Stimulated activated naive CD4-positive, alpha-beta T cell treated with Interleukin-2 at 50 U/mL for 16 hours (primary cell): ENCODE results near the gene LYPLA2.
A peak's percentile ranks its signal among the peaks of the same experiment; 100 is the strongest.
"Not testable (repeated sequence)": the region's sequence is repeated elsewhere in the genome, so short reads cannot be mapped to it uniquely, and the experiment has no call there.

Source experiments
- DNase-seq: peaks from one replicate; lab custom pipeline; 2025; lab: John Stamatoyannopoulos, UW

The LYPLA2 gene

DNA sequence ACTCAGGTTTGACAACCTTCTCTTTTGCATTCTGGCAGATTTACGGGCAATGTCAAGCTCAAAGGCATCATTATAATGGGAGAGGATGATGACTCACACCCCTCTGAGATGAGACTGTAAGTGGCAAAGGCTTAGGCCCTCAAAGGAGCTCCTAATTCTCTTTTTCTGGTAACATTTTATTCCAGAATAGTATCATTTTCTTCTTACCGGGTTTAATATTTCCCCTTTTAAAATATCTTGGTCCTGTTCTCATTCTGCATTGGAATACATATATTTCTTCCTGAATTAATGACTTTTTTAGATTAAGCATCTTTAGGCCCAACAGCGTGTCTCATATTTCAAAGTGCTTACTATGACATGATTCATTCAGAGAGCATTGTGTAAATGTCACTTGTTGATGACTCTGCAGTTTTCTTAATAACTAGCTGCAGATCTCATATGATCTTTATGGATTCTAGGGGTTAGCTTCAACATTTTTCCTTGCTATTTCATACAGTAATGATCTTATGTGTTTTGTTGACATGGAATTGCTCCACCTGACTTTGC lies 11.0 kb upstream of the LYPLA2 start:
- DNase-seq, result no peak

DNA sequence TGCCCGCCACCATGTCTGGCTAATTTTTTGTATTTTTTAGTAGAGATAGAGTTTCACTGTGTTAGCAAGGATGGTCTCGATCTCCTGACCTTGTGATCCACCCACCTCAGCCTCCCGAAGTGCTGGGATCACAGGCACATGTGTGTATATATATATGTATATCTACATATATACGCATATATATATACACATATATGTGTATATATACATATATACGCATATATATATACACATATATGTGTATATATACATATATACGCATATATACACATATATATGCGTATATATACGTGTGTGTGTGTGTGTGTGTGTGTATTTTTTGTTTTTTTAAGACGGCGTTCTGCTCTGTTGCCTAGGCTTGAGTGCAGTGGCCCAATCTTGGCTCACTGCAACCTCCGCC lies 7.8 kb upstream of the LYPLA2 start:
- not testable (repeated sequence) for DNase-seq

DNA sequence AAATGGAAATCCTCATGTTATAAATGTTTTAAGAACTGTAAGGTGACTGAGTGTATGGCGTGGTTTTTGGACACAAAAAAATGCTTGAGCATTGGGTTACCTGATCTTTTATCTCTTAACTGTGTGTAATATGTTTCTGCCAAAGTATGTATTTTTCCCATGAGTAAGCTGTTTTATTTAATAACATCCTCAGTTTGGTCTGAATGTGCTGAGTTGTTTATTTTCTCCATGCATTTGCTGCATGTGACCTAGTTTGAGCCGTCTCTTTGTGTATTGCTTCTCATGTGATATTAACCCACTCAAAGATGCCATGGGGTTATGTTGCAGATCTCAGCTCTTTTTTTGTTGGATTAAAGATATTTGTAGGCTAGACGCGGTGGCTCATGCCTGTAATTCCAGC lies 6.1 kb upstream of the LYPLA2 start:
- DNase-seq, result no peak

DNA sequence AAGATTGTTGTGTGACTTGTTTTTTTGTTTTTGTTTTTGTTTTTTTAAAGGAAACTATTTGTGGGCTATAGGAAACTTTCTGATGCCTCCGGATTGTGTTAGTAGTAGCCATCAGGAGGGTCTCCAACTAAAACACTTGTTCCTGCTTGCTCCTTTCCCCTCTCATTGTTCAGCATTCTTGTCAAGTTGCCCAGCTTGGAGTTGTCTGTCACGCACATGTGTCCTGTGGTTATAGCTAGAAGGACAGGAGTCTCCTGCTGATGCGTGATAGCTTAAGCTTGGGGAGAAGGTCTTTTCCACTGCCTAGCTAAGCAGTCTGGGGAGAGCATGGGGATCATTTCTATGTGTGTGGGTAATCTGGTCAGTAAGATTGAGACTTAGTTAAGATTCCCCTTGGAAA lies 3.2 kb upstream of the LYPLA2 start:
- no peak for DNase-seq

DNA sequence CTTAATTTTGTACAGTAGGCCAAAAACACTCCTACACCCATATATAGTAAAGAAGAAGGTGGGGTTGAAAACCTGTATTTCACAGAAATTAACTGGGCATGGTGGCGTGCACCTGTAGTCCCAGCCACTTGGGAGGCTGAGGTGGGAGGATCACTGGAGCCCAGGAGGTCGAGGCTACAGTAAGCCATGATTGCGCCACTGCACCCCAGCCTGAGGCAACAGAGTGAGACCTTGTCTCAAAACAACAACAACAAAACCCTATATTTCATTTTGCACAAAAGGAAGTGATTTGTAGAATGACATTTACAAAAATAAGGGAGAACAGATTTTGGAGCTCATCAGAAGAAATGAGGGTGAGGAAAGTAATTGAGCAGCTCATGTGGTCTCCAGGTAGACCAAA lies 2.2 kb upstream of the LYPLA2 start:
- no peak for DNase-seq

DNA sequence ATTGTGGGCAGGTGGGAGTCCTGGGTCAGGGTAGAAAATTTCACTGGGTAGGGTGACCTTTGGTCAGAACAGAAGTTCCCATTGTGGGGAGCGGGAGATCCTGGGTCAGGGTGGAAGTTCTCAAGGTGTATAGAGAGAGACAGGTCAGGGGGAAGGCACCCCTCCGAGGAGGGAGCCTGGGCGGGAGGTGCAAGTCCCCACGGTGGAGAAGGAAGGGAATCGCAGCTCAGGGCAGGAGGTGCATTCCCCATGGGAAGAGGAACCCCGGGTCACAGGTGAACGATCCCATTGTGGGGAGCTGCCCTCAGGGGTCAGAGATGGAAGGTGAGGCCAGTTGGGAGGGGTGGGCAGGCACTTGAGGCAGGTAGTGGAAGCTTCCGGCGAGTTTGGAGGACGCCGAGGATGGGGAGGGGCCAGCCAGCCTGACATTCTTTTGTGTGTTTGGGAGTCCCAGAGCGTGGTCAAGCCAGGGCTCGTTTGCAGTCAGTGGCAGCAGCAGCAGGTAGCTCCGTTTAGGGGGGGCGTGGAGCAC lies 637 bp downstream of the LYPLA2 start:
- DNase-seq, result no peak

DNA sequence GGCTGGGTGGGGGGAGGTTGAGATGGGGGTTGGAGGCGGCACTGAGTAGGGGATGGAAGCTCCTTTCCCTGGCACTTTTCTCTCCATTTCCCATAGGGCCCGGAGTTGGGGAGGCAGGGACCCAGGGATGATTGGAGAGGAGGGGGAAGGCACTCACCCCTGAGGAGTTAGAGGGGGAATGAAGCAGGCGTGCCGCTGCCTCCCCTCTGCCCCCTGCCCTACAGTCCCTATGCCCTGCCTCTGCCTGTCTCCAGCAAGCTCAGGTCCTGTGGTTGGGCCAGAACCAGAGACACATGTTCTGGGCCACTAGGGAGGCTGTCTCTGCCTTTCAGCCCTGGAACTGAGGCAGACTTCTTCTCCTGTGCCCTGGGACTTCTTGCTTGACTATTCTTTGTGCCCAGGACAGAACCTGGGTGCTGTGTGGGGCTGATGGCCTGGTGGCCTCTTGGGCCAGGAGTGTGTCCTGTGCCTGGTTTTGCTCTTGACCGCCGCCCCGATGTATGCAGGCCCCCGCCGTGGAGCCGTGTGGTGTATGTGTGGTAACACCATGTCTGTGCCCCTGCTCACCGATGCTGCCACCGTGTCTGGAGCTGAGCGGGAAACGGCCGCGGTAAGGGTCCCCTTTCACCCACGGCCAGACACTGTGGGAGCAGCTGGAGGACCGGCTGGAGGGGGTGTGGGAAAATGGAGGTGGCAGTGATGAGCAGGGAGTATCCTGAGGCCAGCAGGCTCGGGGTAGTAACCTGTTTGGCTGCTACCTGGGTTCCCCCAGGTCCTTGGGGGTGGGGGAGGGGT lies 1.4 kb downstream of the LYPLA2 start:
- DNase-seq, result no peak

DNA sequence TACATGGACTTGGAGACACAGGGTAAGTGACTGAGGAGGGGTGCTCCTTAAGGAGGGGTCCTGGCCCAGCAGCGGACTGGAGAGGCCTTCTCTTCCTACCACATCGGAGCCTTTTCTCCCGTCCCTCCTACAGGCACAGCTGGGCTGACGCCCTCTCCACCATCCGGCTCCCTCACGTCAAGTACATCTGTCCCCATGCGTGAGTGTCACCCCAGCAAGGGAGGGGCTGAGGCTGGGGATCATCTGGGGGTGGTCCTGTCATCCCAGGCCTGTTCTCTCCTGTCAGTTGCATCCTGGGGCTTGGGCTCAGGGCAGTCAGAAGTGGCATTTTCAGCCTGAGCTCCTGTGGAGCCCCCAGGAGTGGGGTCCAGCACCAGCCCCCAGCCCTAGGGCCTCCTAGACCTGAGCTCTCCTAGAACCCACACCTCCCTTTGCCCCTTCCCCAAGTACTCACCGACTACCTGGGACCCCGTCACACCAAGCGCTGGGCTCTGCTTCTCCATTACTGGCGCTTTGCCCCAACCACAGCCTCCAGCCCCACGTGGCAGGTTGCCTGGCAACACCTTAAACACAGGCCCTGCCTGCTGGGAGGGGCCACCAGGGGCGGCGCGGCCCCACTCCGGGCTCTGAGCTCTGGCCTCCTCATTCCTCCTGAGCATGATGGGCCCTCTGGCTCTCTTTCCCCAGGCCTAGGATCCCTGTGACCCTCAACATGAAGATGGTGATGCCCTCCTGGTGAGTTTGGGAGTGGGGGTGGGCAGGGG lies 2.3 kb downstream of the LYPLA2 start:
- DNase-seq, result no peak

DNA sequence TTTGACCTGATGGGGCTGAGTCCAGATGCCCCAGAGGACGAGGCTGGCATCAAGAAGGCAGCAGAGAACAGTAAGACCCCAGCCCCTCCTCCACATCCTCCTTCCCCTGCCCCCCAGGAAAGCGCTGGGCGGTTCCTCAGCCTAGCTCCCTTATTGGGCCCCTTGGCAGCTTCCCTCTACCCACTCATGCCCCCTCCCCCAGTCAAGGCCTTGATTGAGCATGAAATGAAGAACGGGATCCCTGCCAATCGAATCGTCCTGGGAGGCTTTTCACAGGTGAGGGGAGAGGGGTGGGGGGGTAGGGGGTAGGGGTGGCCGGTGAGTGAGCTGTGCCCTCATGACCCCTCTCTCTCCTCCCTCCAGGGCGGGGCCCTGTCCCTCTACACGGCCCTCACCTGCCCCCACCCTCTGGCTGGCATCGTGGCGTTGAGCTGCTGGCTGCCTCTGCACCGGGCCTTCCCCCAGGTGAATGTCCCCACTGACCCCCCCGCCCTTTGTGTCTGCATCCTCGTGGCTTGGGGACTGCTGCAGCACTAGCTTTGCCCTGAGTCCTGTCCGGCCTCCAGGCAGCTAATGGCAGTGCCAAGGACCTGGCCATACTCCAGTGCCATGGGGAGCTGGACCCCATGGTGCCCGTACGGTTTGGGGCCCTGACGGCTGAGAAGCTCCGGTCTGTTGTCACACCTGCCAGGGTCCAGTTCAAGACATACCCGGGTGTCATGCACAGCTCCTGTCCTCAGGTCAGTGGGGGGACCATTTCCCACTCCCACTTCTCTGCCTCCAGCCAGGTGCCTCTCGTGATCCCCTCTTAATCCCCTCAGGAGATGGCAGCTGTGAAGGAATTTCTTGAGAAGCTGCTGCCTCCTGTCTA lies 3.2 kb downstream of the LYPLA2 start:
- DNase-seq, result no peak

DNA sequence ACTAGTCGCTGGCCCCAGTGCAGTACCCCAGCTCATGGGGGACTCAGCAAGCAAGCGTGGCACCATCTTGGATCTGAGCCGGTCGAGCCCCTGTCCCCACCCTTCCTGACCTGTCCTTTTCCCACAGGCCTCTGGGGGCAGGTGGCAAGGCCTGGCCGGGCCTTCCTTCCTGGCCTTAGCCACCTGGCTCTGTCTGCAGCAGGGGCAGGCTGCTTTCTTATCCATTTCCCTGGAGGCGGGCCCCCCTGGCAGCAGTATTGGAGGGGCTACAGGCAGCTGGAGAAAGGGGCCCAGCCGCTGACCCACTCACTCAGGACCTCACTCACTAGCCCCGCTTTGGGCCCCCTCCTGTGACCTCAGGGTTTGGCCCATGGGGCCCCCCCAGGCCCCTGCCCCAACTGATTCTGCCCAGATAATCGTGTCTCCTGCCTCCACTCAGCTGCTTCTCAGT lies 3.8 kb downstream of the LYPLA2 start:
- DNase-seq, result not testable (repeated sequence)

DNA sequence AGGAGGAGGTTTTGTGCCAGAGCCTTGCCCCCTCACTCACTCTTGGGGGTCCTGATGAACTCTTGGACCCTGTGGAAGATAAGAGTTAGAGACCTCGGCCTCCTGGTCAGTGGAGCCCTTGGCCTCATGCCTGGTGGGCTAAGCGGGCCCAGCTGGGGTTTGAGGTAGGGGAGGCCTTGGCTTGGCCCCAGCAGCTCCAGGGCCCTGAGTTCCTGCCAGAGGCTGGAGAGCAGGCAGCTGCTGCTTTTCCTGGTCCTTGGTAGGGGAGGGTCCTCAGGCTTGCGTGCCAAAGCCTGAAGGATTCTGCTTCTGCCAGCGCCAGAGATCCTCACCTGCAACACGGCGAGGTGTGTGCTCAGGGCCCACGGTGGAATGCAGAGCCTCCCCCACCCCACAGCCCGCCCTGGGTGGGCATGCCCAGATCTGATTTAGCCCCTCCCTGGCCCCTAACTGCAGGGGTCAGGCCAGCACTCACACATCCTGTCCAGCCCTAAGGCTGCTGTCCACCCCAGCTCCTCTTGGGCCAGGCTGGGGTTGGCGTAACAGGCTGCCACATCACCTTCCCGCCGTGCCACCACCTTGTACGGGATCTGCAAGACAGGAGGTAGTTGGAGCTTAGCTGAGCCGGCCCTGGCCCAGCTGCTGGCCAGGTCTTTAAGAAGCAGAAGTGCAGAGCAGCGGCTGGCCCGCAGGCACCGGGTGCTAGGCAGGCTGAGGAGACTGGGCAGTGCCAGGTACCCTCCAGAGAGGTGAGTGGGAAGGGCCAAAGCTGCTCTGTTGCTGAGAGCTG lies 4.9 kb downstream of the LYPLA2 start:
- no peak for DNase-seq

DNA sequence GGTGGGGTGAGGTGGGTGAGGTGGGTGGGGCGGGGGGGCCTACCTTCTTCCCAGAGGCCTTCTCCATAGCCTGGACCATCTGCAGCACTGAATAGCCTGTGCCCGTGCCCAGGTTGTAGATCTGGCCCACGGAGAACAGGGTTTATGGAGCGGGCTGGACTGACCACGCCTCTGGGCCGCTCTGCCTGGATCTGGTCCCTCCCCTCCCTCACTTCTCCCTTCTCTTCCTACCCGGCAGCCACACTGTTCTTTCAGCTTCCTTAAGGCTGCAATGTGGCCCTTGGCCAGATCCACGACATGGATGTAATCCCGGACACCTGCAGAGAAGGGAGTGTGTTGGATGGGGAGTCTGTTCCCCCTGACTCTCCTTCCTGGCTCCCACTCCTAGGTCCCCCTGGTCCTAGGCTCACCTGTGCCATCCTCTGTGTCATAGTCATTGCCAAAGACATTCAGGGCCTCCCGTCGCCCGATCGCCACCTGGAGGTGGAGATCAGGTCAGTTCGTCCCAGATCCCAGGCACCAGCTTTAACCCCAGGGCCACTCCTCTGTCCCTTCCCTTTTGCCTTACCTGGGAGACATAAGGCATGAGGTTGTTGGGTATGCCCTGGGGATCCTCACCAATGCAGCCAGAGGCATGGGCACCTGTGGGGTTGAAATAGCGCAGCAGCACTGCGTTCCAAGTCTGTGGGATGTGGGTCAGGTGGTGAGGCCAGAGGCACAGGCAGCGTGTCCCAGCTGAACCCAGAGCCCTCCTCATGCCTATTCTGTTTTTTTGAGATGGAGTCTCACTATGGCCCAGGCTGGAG lies 5.7 kb downstream of the LYPLA2 start:
- DNase-seq, result no peak

DNA sequence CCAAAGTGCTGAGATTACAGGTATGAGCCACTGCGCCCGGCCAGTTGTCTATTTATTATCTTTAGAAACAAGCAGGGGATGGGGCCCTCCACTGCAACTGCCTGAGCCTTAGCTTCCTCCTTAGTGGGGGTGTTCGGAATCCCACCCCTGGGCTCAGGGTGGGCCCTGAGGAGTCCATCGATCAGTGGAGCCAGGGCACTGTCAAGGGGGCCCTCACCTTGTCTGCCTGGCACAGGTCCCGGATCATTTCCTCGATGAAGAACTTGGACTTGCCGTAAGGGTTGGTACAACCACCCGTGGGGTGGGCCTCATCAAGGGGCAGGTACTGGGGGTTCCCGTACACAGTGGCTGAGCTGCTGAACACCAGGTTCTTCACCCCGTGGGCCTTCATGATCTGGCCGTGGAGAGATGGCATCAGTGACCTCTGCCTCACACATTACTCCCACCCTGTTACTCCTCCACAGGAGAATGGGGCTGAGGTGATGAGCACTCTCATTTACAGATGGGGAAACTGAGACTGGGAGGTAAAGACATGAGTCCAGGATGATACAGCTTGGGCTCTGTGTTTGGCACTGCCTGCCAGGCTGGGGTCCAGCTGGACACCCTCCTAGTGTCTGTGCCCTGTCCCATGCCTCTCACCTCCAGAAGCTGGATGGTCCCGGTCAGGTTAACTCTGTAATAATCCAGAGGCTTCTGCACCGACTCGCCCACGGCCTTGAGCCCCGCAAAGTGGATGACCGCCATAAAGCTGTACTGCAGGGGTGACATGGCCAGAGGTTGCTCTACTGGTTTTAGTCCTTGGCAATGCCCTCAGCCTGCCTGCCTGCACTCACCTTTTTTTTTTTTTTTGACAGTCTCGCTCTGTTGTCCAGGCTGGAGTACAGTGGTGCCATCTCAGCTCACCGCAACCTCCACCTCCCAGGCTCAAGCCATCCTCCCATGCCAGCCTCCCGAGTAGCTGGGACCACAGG lies 6.8 kb downstream of the LYPLA2 start:
- DNase-seq, result no peak

DNA sequence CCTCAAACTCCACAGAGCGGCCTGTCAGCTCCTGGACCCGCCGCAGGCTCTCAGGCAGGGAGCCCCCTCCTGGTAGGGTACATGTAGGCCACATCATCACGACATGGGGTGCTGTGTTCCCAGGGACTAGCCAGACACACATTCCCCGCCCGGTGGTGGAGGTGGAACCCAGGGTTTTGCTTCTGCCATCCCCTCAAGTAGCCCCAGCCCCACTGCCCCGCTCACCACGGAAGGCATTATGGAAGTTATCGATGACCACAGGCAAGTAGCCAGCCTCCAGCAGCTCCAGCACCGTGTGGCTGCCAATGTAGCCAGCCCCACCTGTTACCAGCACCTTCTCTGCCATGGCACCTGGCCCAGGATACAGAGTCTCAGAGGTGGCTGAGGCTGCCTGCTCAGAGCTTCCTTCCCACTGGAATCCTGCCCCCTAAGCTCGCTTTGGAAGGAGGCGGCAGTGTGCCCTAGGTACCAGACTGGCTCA lies 7.8 kb downstream of the LYPLA2 start:
- no peak for DNase-seq

DNA sequence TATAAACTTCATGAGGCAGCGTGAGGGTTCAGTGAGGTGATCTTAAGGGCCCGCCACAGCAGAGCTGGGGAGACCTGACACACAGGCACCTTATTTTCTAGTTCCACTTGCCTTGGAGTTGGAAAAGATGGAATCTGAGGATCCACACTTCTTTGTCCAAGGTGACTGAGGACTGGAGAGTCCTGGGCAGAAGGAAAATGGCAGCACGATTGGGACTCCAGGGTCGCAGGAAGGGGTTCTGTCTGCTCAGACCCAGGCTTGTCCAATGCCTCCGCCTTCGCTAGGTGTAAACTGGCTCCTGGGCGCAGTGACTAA lies 8.3 kb downstream of the LYPLA2 start:
- no peak for DNase-seq

DNA sequence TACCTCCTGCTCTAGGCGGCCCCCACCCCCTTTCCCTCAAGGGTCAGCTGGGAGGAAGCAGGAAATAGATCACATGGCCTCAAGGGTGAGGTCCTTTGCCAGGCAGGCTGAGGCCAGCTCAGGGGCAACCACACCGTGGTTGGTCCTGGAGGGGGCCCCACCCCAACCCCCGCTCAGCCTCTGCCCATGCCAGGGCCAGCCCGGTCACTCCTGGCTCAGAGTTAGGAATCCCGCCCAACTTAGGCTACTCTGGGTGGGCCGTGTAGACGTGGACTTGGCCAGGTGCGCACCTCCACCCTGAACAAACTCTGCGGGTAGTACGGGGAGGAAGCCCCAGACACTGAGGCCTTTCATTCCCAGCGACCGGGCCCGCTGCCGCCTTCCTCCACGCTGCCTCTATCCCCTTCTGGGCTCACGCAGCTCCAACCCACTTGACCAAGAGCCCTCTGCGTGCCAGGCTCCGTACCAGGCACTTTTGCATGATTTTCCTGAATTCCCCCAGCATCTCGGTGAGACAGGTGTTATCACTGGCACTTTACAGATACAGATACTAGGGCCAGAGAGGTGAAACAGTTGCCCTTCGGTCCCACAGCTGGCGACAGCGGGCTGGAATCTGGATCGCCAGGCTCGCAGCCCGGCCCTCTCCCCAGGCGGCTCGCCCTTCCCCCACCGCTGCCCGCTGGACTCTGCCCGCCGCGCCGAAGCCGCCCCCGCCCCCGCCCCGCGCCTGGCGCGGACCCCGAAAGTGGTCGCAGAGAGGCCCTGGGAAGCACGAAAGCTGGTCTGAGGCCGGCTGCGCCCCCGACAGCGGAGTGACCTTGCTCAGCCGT lies 8.8 kb downstream of the LYPLA2 start:
- DNase-seq, result no peak

DNA sequence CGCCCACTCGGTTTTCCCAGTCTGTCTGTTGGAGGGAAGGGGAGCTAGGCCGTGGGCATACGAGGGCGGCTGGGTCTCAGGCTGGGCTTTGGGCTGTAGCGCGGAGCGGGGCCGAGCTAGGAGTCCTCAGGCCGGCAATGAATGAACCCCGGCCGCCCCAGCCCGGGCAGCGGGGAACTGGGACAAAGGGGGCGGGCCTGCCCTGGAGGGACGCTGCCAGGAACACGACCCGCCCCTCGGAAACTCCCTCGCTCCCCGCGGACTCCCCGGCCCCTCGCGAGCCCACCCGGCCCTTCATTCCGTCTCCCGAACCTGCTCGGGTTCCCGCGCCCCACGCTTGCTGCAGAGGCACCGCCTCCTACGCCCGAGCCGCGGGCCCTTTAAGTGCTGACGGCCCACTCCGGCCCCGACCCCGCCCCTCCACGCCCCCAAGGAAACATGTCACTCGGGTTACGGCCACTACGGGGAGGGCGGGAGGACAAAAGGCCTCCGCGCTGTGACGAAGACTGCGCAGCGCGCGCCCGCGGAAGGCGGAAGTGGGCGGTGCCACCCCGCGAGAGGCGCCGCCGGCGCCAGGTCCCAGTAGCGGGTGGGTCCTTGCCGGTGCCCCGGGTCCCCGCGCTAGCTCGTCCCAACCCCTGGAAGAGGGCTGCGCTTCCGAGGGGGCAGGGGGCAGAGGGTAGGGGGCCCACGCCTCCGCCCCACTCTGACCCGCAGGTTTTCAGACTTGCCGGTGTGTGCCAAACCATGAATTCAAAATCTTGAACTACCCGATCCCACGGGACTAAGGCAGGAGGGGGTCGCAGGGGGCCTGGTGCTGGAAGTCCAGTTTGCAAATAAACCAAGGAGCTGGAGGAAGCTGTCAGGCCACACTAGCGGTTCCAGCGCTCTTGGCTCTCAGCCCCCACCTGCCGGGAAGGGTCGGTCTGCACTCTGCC lies 9.7 kb downstream of the LYPLA2 start, which contains the start of gene GALE:
Gene GALE (minus strand): TSS at position 355 of the 938 bp plus-strand sequence. CDS start 1,747 bp downstream, outside the sequence.
- DNase-seq, result peak; percentile 97
